HepG2 (cell line): ENCODE results near the gene JMY. TPM values are rescaled to one million over a fixed set of nuclear protein-coding genes. Genes with fewer than 3 reads are reported as not detected.

Experiments used
- ATAC-seq: fragments of 200-7000 bp; cut with Tn5 transposase; 3 replicates; pipeline ENCODE4 v1.9.1; 2020; ENCODE audit warnings: mild to moderate bottlenecking, moderate library complexity
- BruUV-seq: library from RNA; stranded (reverse); fragments of 400-500 nt; replicated peaks from 2 replicates; lab custom pipeline; 2021; lab: Mats Ljungman, UMichigan
- CTCF ChIA-PET: fragments of 300-600 bp; formaldehyde crosslinking; extraction: SDS; loops from one replicate; lab custom pipeline; 2021; ENCODE audit warnings: low total read pairs, inconsistent platforms, low intra/inter-chr PET ratio; lab: Yijun Ruan, JAX
- POLR2A ChIA-PET: fragments of 350-600 bp; sonication (Branson Sonifier 250); formaldehyde crosslinking; loops from one replicate; lab custom pipeline; 2020; ENCODE audit warnings: antibody characterized with exemption, inconsistent platforms; lab: Yijun Ruan, JAX
- DNase-seq: peaks from one replicate; pipeline ENCODE4 v3.0.0-alpha.2; 2015; ENCODE audit warnings: low spot score
- FAIRE-seq: peaks from 3 replicates; lab custom pipeline; 2011; peaks lifted over from hg19 to GRCh38; lab: Jason Lieb, UNC
- H2AFZ ChIP-seq: one replicate; pipeline ENCODE4 v1.6.1; 2011; ENCODE audit warnings: low read length, inconsistent platforms
- H3K27ac ChIP-seq: fragments of 300-600 bp; 3 replicates; pipeline ENCODE4 v1.8.0; 2011; ENCODE audit warnings: mixed run types, mild to moderate bottlenecking, mixed read lengths, low read length, inconsistent platforms; ENCODE audit not compliant: insufficient read depth; ENCODE audit errors: extremely low read length
- H3K27me3 ChIP-seq, 2 experiments: fragments of 200-600 bp in 1 of 2; 2 replicates in 1 of 2; 3 replicates in 1 of 2; pipeline versions ENCODE4 v1.6.0 to v1.8.0; 2011; ENCODE audit warnings: low read length in 2 of 2, mild to moderate bottlenecking in 2 of 2, moderate library complexity in 2 of 2, inconsistent platforms in 1 of 2; ENCODE audit not compliant: insufficient read depth in 2 of 2, control insufficient read depth in 1 of 2
- H3K36me3 ChIP-seq, 2 experiments: fragments of 200-600 bp in 1 of 2; replicated peaks in 1 of 2; 2 replicates in 1 of 2; 3 replicates in 1 of 2; pipeline versions ENCODE4 v1.5.1 to v1.8.0; 2011; ENCODE audit warnings: low read length in 2 of 2, inconsistent platforms in 1 of 2; ENCODE audit not compliant: insufficient read depth in 2 of 2, control insufficient read depth in 1 of 2
- H3K4me1 ChIP-seq: 2 replicates; pipeline ENCODE4 v1.5.1; 2012; ENCODE audit warnings: low read length, inconsistent platforms; ENCODE audit not compliant: insufficient read depth
- H3K4me2 ChIP-seq: 2 replicates; pipeline ENCODE4 v1.6.0; 2011; ENCODE audit warnings: low read depth, low read length, inconsistent platforms
- H3K4me3 ChIP-seq, 3 experiments: fragments of 200-600 bp in 1 of 3; sonication (generic), shearing (Covaris generic) in 1 of 3; replicated peaks in 1 of 3; 2 replicates each; pipeline ENCODE4 v1.5.1; 2011 to 2016; ENCODE audit warnings: low read length in 3 of 3, inconsistent platforms in 2 of 3, low read depth in 2 of 3, mild to moderate bottlenecking in 2 of 3, control low read depth in 1 of 3, mixed read lengths in 1 of 3; ENCODE audit not compliant: insufficient read depth in 1 of 3
- H3K79me2 ChIP-seq: one replicate; pipeline ENCODE4 v1.6.1; 2011; ENCODE audit warnings: low read length, inconsistent platforms; ENCODE audit not compliant: insufficient read depth
- H3K9ac ChIP-seq: 2 replicates; pipeline ENCODE4 v1.6.0; 2011; ENCODE audit warnings: mild to moderate bottlenecking, low read depth, low read length, inconsistent platforms; ENCODE audit not compliant: insufficient read depth
- H3K9me3 ChIP-seq: 2 replicates; pipeline ENCODE4 v1.5.1; 2012; ENCODE audit warnings: mild to moderate bottlenecking, low read length
- H4K20me1 ChIP-seq: 2 replicates; pipeline ENCODE4 v1.6.0; 2011; ENCODE audit warnings: inconsistent platforms, mild to moderate bottlenecking, low read length, moderate library complexity; ENCODE audit not compliant: insufficient read depth
- GABPB1 ChIP-seq: IDR thresholded peaks from 2 replicates; pipeline ENCODE4 v1.6.1; 2016; ENCODE audit warnings: mild to moderate bottlenecking, missing genetic modification reagents, moderate library complexity, missing compliant biosample characterization
- PPARG ChIP-seq: conservative IDR thresholded peaks from 2 replicates; pipeline ENCODE4 v1.6.1; 2016; ENCODE audit warnings: missing biosample characterization, missing genetic modification reagents
- RFXANK ChIP-seq: IDR thresholded peaks from 2 replicates; pipeline ENCODE4 v1.6.1; 2016
- TOPORS ChIP-seq: sonication (generic); formaldehyde crosslinking; IDR thresholded peaks from 2 replicates; pipeline ENCODE4 v1.8.0; 2023; ENCODE audit warnings: mild to moderate bottlenecking, missing genetic modification reagents
- WGBS: methylation state at CpG from one replicate; pipeline ENCODE4 v1.1.6; 2017; ENCODE audit warnings: low lambda C conversion rate; 5-methylcytosine and 5-hydroxymethylcytosine counted together
- in situ Hi-C: cut with HindIII; loops from 2 replicates; pipeline ENCODE4 v1.10.0; 2017; ENCODE audit warnings: low pct_unique_long_range_greater_than_20kb; ENCODE audit not compliant: extremely low pct_ligation_motif_present
- intact Hi-C: fragments of 100-400 bp; cut with micrococcal nuclease; formaldehyde crosslinking; loops from one replicate; pipeline ENCODE4 v1.10.0; 2022; ENCODE audit not compliant: unreplicated experiment
- polyA plus RNA-seq, 8 experiments: library from polyadenylated mRNA; depleted of rRNA in 3 of 8; stranded (reverse) in 7 of 8; unstranded in 1 of 8; fragments of >200 nt; fragmentation: Illumina TruSeq in 4 of 8; extraction: Trizol in 4 of 8; gene quantifications; 2 replicates each; pipeline versions ENCODE4 v1.2.1 to v1.2.3, GENCODE V29; 2011 to 2016; ENCODE audit warnings: low read depth in 4 of 8, missing spikeins in 1 of 8, mixed read lengths in 1 of 8; ENCODE audit not compliant: insufficient read depth in 1 of 8
- total RNA-seq, 5 experiments: library from RNA; depleted of rRNA; stranded (reverse); fragments of >200 nt; fragmentation: Illumina TruSeq; extraction: Trizol; gene quantifications; 2 replicates each; pipeline ENCODE4 v1.2.3, GENCODE V29; 2016; ENCODE audit warnings: low read depth in 1 of 5
- TF ChIP-seq, protein P1 (sequence below): sonication (generic); formaldehyde crosslinking; IDR thresholded peaks from 2 replicates; pipeline ENCODE4 v1.5.0; 2020; ENCODE audit warnings: mild to moderate bottlenecking, missing genetic modification reagents, borderline replicate concordance
- TF ChIP-seq, protein P2 (sequence below): sonication (generic); formaldehyde crosslinking; IDR thresholded peaks from 2 replicates; pipeline ENCODE4 v1.5.1; 2020; ENCODE audit warnings: mild to moderate bottlenecking, missing genetic modification reagents
- TF ChIP-seq, protein P3 (sequence below): sonication (generic); formaldehyde crosslinking; IDR thresholded peaks from 2 replicates; pipeline ENCODE4 v1.4.0; 2020; ENCODE audit warnings: mild to moderate bottlenecking, missing genetic modification reagents
- TF ChIP-seq, protein P4 (sequence below): sonication (generic); formaldehyde crosslinking; IDR thresholded peaks from 2 replicates; pipeline ENCODE4 v1.8.1; 2023; ENCODE audit warnings: mild to moderate bottlenecking, missing genetic modification reagents

The JMY gene
- total and polyA plus RNA-seq, 2 of the 13 experiments (the other 11 are each of a cell fraction or from before 2014, with no cell fraction given), result 4.0 to 4.2 TPM

DNA sequence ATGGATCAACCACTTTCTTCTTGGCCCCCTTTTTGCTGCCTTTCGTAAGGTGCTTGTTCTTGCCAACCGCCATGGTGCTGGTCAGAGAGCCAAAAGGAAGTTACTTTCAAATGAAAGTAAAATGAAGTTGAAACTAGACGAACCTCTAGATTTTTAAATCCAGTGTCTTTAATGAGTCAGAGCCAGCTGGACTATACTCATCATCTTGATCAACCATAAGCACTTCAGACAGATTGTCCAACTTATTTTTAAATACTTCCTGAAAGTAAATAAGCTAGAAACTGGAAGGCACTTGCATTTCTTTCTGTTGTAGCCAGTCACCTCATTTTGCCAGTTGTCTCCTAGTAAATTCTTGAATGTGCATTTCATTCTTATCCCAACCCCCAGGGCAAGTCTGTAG lies 48.9 kb downstream of the JMY start (continued):
- TF ChIP-seq, protein P1, sequence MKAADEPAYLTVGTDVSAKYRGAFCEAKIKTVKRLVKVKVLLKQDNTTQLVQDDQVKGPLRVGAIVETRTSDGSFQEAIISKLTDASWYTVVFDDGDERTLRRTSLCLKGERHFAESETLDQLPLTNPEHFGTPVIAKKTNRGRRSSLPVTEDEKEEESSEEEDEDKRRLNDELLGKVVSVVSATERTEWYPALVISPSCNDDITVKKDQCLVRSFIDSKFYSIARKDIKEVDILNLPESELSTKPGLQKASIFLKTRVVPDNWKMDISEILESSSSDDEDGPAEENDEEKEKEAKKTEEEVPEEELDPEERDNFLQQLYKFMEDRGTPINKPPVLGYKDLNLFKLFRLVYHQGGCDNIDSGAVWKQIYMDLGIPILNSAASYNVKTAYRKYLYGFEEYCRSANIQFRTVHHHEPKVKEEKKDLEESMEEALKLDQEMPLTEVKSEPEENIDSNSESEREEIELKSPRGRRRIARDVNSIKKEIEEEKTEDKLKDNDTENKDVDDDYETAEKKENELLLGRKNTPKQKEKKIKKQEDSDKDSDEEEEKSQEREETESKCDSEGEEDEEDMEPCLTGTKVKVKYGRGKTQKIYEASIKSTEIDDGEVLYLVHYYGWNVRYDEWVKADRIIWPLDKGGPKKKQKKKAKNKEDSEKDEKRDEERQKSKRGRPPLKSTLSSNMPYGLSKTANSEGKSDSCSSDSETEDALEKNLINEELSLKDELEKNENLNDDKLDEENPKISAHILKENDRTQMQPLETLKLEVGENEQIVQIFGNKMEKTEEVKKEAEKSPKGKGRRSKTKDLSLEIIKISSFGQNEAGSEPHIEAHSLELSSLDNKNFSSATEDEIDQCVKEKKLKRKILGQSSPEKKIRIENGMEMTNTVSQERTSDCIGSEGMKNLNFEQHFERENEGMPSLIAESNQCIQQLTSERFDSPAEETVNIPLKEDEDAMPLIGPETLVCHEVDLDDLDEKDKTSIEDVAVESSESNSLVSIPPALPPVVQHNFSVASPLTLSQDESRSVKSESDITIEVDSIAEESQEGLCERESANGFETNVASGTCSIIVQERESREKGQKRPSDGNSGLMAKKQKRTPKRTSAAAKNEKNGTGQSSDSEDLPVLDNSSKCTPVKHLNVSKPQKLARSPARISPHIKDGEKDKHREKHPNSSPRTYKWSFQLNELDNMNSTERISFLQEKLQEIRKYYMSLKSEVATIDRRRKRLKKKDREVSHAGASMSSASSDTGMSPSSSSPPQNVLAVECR, result no peak
- TF ChIP-seq TOPORS (CRISPR knock-in tag) (no peak), RFXANK (CRISPR knock-in tag) (no peak)
- TF ChIP-seq, protein P2, sequence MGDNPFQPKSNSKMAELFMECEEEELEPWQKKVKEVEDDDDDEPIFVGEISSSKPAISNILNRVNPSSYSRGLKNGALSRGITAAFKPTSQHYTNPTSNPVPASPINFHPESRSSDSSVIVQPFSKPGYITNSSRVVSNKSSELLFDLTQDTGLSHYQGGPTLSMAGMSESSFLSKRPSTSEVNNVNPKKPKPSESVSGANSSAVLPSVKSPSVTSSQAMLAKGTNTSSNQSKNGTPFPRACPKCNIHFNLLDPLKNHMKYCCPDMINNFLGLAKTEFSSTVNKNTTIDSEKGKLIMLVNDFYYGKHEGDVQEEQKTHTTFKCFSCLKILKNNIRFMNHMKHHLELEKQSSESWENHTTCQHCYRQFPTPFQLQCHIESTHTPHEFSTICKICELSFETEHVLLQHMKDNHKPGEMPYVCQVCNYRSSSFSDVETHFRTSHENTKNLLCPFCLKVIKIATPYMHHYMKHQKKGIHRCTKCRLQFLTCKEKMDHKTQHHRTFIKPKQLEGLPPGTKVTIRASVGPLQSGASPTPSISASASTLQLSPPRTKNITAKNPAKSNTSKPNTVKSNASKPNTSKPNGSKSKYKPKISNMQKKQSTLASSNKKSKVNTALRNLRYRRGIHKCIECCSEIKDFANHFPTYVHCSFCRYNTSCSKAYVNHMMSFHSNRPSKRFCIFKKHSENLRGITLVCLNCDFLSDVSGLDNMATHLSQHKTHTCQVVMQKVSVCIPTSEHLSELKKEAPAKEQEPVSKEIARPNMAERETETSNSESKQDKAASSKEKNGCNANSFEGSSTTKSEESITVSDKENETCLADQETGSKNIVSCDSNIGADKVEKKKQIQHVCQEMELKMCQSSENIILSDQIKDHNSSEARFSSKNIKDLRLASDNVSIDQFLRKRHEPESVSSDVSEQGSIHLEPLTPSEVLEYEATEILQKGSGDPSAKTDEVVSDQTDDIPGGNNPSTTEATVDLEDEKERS (CRISPR knock-in tag), result no peak

DNA sequence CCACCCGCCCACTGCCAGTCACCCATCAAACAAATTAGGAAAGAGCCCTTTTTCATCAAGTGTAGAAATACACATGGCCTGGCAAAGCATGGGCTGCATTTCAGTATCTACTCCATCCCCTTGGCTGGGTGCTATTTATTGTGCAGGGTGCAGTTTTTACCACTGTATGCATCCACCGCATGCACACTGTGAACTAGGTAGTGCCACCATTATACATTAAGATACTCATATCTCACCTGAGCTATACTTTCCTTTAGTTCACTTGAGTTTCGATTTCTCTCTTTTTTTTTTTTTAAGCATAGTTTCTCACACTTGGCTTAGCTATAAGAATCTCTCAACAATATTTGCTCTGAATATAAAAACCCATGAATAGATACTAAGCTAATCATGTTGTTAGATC lies 49.4 kb downstream of the JMY start:
- H4K20me1 ChIP-seq, result 0 out of 2 replicates have a peak, but pooled peaks cover 3% of the 10 kb centered on the region
- no peak for FAIRE-seq
- BruUV-seq, result no TSS peak
- 96% methylated on average over 3 of the region's 3 CpGs for WGBS
- H3K4me3 ChIP-seq, result no peak overlapping the region
- H3K9me3 ChIP-seq, result no peaks in the 10 kb centered on the region
- no peak for TF ChIP-seq PPARG (CRISPR knock-in tag)
- TF ChIP-seq GABPB1 (CRISPR knock-in tag), result no peak
- TF ChIP-seq, protein P3, sequence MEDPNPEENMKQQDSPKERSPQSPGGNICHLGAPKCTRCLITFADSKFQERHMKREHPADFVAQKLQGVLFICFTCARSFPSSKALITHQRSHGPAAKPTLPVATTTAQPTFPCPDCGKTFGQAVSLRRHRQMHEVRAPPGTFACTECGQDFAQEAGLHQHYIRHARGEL (CRISPR knock-in tag), result no peak
- TF ChIP-seq, protein P4, sequence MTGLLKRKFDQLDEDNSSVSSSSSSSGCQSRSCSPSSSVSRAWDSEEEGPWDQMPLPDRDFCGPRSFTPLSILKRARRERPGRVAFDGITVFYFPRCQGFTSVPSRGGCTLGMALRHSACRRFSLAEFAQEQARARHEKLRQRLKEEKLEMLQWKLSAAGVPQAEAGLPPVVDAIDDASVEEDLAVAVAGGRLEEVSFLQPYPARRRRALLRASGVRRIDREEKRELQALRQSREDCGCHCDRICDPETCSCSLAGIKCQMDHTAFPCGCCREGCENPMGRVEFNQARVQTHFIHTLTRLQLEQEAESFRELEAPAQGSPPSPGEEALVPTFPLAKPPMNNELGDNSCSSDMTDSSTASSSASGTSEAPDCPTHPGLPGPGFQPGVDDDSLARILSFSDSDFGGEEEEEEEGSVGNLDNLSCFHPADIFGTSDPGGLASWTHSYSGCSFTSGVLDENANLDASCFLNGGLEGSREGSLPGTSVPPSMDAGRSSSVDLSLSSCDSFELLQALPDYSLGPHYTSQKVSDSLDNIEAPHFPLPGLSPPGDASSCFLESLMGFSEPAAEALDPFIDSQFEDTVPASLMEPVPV (CRISPR knock-in tag), result no peak
- DNase-seq, result no peak
- ChIA-PET POLR2A (no interaction called here), CTCF (no interaction called here)
- H3K27ac ChIP-seq, result no peak overlapping the region
- no peak overlapping the region for H3K4me2 ChIP-seq
- H3K79me2 ChIP-seq, result no peaks in the 10 kb centered on the region
- no peaks in the 10 kb centered on the region for H3K27me3 ChIP-seq
- H3K4me1 ChIP-seq, result no peaks in the 10 kb centered on the region
- intact Hi-C loops (no loop called here), in situ Hi-C loops (no loop called here)
- no peak overlapping the region for H2AFZ ChIP-seq
- peaks cover 0 to 33% of the 10 kb centered on the region in 2 experiments; a peak in 3 of 5 replicates for H3K36me3 ChIP-seq
- no peak overlapping the region for H3K9ac ChIP-seq
- no peak for ATAC-seq
